ENCODE measurements around the gene KLF2. TPM values are rescaled to one million over a fixed set of nuclear protein-coding genes. Genes with fewer than 3 reads are reported as not detected.

KLF2 gene
- 252 TPM for total RNA-seq

- intact Hi-C loops (cut with DNase I), result loop anchor here (5.0 to 10.0 kb wide), 2 partner anchors 58 to 70 kb away; no protein-coding TSS in a partner anchor
- DNase-seq (ENCODE audit: extremely low spot score in 2 of 2), result no peak
- peak within 1 kb of the TSS; percentile 97 for H3K27ac ChIP-seq
- TF ChIP-seq POLR2AphosphoS5 (IDR thresholded peaks at IDR 0.05; ENCODE audit: insufficient read depth in 1 of 2, low read depth in 1 of 2) (peak in 1 of 2 donors; percentile 55), POLR2A (IDR thresholded peaks at IDR 0.05) (peak in 1 of 2 donors; percentile 91), CTCF (IDR thresholded peaks at IDR 0.05) (no peak)
- peaks cover 0 to 19% of the 10 kb centered on the region in 2 donors for H3K36me3 ChIP-seq
- H3K4me1 ChIP-seq, result peaks cover 42% of the 10 kb centered on the region
- peak within 1 kb of the TSS; percentile 68 to 85 for H3K4me3 ChIP-seq
- H3K27me3 ChIP-seq, result no peaks in the 10 kb centered on the region
- no peaks in the 10 kb centered on the region for H3K9me3 ChIP-seq
Observed at GRCh38 chr19:16324384-16325160, at the start of gene KLF2. KLF2 (plus strand) TSS chr19:16324826; CDS start chr19:16324924, 98 bp downstream.

- no peaks in the 10 kb centered on the region for H3K9me3 ChIP-seq
- DNase-seq (ENCODE audit: extremely low spot score in 2 of 2), result no peak
- no peaks in the 10 kb centered on the region for H3K36me3 ChIP-seq
- H3K27ac ChIP-seq, result no peak overlapping the region
- TF ChIP-seq POLR2A (IDR thresholded peaks at IDR 0.05) (no peak), CTCF (IDR thresholded peaks at IDR 0.05) (no peak), POLR2AphosphoS5 (IDR thresholded peaks at IDR 0.05; ENCODE audit: insufficient read depth in 1 of 2, low read depth in 1 of 2) (no peak)
- intact Hi-C loops (cut with DNase I), result no loop called here
- no peak overlapping the region for H3K4me3 ChIP-seq
- H3K4me1 ChIP-seq, result peaks cover 35% of the 10 kb centered on the region
- H3K27me3 ChIP-seq, result no peaks in the 10 kb centered on the region
Observed at GRCh38 chr19:16280306-16280705, 44.3 kb upstream of the KLF2 start.

GRCh38 chr19:16281743-16282142 lies 42.9 kb upstream of the KLF2 start:
- DNase-seq (ENCODE audit: extremely low spot score in 2 of 2), result no peak
- H3K36me3 ChIP-seq, result no peaks in the 10 kb centered on the region
- intact Hi-C loops (cut with DNase I), result no loop called here
- H3K9me3 ChIP-seq, result no peaks in the 10 kb centered on the region
- TF ChIP-seq POLR2A (IDR thresholded peaks at IDR 0.05) (no peak), CTCF (IDR thresholded peaks at IDR 0.05) (no peak), POLR2AphosphoS5 (IDR thresholded peaks at IDR 0.05; ENCODE audit: insufficient read depth in 1 of 2, low read depth in 1 of 2) (no peak)
- H3K4me1 ChIP-seq, result peaks cover 47% of the 10 kb centered on the region
- H3K27ac ChIP-seq, result no peak overlapping the region
- no peak overlapping the region for H3K4me3 ChIP-seq
- H3K27me3 ChIP-seq, result no peaks in the 10 kb centered on the region

GRCh38 chr19:16283210-16284061 lies 41.2 kb upstream of the KLF2 start:
- peaks cover 47% of the 10 kb centered on the region for H3K4me1 ChIP-seq
- TF ChIP-seq CTCF (IDR thresholded peaks at IDR 0.05), result no peak
- TF ChIP-seq POLR2AphosphoS5 (IDR thresholded peaks at IDR 0.05; ENCODE audit: insufficient read depth in 1 of 2, low read depth in 1 of 2), result peak; percentile 86 to 95
- TF ChIP-seq POLR2A (IDR thresholded peaks at IDR 0.05), result peak in 1 of 2 donors; percentile 34

More at GRCh38 chr19:16283210-16284061, 41.2 kb upstream of the KLF2 start:
- intact Hi-C loops (cut with DNase I), result loop anchor here (2.0 kb wide), 1 partner anchor 43 kb away; no protein-coding TSS in a partner anchor
- peak overlapping the region; percentile 87 for H3K27ac ChIP-seq
- no peaks in the 10 kb centered on the region for H3K27me3 ChIP-seq
- peak overlapping the region; percentile 14 to 30 for H3K4me3 ChIP-seq
- H3K9me3 ChIP-seq, result no peaks in the 10 kb centered on the region
- H3K36me3 ChIP-seq, result no peaks in the 10 kb centered on the region
- DNase-seq (ENCODE audit: extremely low spot score in 2 of 2), result peak in 1 of 2 donors; percentile 94
